Neuronal stem cell (in vitro differentiated cells): ENCODE measurements around the gene ROBO1.

ENCODE experiments used
- DNase-seq: peaks from one replicate; pipeline ENCODE4 v3.0.0-alpha.2; 2013; ENCODE audit warnings: low spot score
- H2AFZ ChIP-seq: one replicate; pipeline ENCODE4 v1.6.1; 2013; ENCODE audit warnings: mild to moderate bottlenecking, low read length, inconsistent platforms
- H2AK5ac ChIP-seq: 2 replicates; pipeline ENCODE4 v1.6.1; 2013; ENCODE audit warnings: low read depth, mild to moderate bottlenecking, inconsistent platforms, low read length, moderate library complexity, mixed read lengths
- H2BK120ac ChIP-seq: 2 replicates; pipeline ENCODE4 v1.6.1; 2013; ENCODE audit warnings: low read depth, mild to moderate bottlenecking, inconsistent platforms, low read length, moderate library complexity, mixed read lengths
- H2BK12ac ChIP-seq: one replicate; pipeline ENCODE4 v1.6.1; 2013; ENCODE audit warnings: low read length, inconsistent platforms
- H2BK15ac ChIP-seq: 2 replicates; pipeline ENCODE4 v1.6.1; 2013; ENCODE audit warnings: mild to moderate bottlenecking, low read length, inconsistent platforms, mixed read lengths
- H2BK5ac ChIP-seq: one replicate; pipeline ENCODE4 v1.6.1; 2013; ENCODE audit warnings: inconsistent platforms, mild to moderate bottlenecking, low read length, moderate library complexity
- H3K14ac ChIP-seq: one replicate; pipeline ENCODE4 v1.6.1; 2013; ENCODE audit warnings: low read length, inconsistent platforms
- H3K18ac ChIP-seq: 2 replicates; pipeline ENCODE4 v1.6.1; 2013; ENCODE audit warnings: low read length, inconsistent platforms
- H3K23ac ChIP-seq: 2 replicates; pipeline ENCODE4 v1.6.1; 2013; ENCODE audit warnings: low read depth, mild to moderate bottlenecking, mixed read lengths, low read length, inconsistent platforms; ENCODE audit not compliant: poor library complexity
- H3K27ac ChIP-seq: replicated peaks from 3 replicates; pipeline ENCODE4 v1.5.1; 2013; ENCODE audit warnings: low read length, inconsistent platforms
- H3K27me3 ChIP-seq, 3 experiments: 2 replicates each; pipeline ENCODE4 v1.6.1; 2013; ENCODE audit warnings: low read length in 3 of 3, mild to moderate bottlenecking in 2 of 3, inconsistent platforms in 1 of 3, low read depth in 1 of 3, mixed read lengths in 1 of 3, moderate library complexity in 1 of 3; ENCODE audit not compliant: control insufficient read depth in 3 of 3, insufficient read depth in 3 of 3
- H3K36me3 ChIP-seq, 2 donors: replicated peaks in 1 of 2; 2 replicates each; pipeline ENCODE4 v1.6.1; 2013; ENCODE audit warnings: low read length in 2 of 2; ENCODE audit not compliant: control insufficient read depth in 2 of 2, insufficient read depth in 2 of 2
- H3K4ac ChIP-seq: 2 replicates; pipeline ENCODE4 v1.6.1; 2013; ENCODE audit warnings: inconsistent platforms, mild to moderate bottlenecking, low read length, moderate library complexity
- H3K4me1 ChIP-seq, 2 donors: 1 replicate in 1 of 2; 2 replicates in 1 of 2; pipeline ENCODE4 v1.6.1; 2013; ENCODE audit warnings: low read length in 2 of 2, low read depth in 1 of 2; ENCODE audit not compliant: control insufficient read depth in 2 of 2, insufficient read depth in 1 of 2
- H3K4me2 ChIP-seq: one replicate; pipeline ENCODE4 v1.6.1; 2013; ENCODE audit warnings: mild to moderate bottlenecking, low read length, inconsistent platforms; ENCODE audit not compliant: insufficient read depth, poor library complexity, severe bottlenecking
- H3K4me3 ChIP-seq, 2 donors: 2 replicates each; pipeline ENCODE4 v1.5.1; 2013; ENCODE audit warnings: low read length in 2 of 2, mild to moderate bottlenecking in 2 of 2, inconsistent platforms in 1 of 2, moderate library complexity in 1 of 2
- H3K79me1 ChIP-seq: one replicate; pipeline ENCODE4 v1.6.1; 2013; ENCODE audit warnings: low read depth, mild to moderate bottlenecking, inconsistent platforms, low read length, moderate library complexity
- H3K9ac ChIP-seq: one replicate; pipeline ENCODE4 v1.6.1; 2013; ENCODE audit warnings: mild to moderate bottlenecking, low read depth, low read length, inconsistent platforms; ENCODE audit not compliant: poor library complexity
- H3K9me3 ChIP-seq, 2 donors: replicated peaks in 1 of 2; 2 replicates each; pipeline versions ENCODE3 to v1.6.1; 2013; ENCODE audit warnings: low read length in 2 of 2, mild to moderate bottlenecking in 2 of 2, inconsistent platforms in 1 of 2, low read depth in 1 of 2, mixed read lengths in 1 of 2, moderate library complexity in 1 of 2; ENCODE audit not compliant: control insufficient read depth in 2 of 2, insufficient read depth in 1 of 2
- H4K8ac ChIP-seq: one replicate; pipeline ENCODE4 v1.6.1; 2013; ENCODE audit warnings: low read depth, mild to moderate bottlenecking, inconsistent platforms, low read length, moderate library complexity
- H4K91ac ChIP-seq: one replicate; pipeline ENCODE4 v1.6.1; 2013; ENCODE audit warnings: low read length, low read depth, mild to moderate bottlenecking, inconsistent platforms; ENCODE audit not compliant: poor library complexity
- WGBS, 2 donors: extraction: QIAGEN DNeasy Blood & Tissue Kit; methylation state at CpG; one replicate each; pipeline ENCODE4 v1.1.7; 2013; ENCODE audit warnings: missing lambda C conversion rate in 2 of 2, mixed read lengths in 1 of 2; ENCODE audit not compliant: insufficient read length in 2 of 2, insufficient replicate concordance in 1 of 2; ENCODE audit errors: extremely low coverage in 2 of 2; 5-methylcytosine and 5-hydroxymethylcytosine counted together

ROBO1 gene

DNA sequence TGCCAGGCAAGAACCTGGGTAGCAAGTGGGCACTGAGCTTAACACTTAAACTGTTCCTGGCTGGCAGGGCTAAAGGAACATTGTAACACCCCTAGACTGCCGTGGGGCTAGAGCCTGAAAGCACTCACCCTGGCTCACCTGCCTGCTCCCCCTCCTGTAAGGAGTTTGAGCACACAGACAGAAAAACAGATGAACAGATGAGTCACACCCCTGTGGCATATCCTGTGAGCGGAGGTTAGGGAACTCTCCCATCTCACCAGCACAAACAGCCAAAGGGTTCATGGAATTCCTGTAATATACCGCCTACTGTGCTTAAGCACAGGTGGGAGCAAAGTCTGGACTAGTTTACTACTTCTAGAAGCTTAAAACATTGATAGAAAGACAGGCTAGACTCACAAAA lies 300.1 kb downstream of the ROBO1 start:
- H3K9ac ChIP-seq, result no peak overlapping the region
- no peak for DNase-seq

DNA sequence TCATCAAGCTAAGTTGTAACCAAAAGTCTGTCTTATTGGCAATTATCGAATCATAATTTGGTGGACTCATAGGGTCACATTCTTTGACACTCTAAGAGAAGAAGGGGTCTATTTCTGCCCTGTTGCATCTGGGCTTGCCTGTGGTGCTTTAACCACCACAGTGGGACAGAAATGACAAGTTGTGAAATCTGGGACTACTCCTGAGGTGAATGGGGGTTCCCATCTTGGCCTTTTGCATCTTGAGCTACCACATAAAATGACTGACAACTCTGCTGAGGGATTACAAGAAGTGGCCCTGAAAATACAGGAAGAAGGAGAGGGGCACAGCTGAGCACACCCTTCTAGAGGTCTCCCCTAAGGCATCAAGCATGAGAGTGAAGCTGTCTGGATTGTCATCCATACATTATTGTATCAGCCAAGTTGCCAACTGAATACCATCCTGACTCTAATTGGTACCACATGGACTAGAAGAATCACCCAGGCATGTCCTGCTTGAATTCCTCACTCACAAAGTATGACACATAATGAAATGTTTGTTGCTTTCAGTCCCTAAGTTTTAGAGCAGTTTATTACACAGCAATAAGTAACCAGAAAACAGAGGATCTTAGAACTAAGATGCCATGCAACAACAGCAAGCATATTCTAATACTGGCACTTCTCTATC lies 306.5 kb downstream of the ROBO1 start:
- H3K4me3 ChIP-seq, result no peak overlapping the region
- H2AFZ ChIP-seq, result no peak overlapping the region
- no peak overlapping the region for H2BK12ac ChIP-seq
- no peak overlapping the region for H3K4ac ChIP-seq
- WGBS, 2 donors, result no CpG with 5 or more reads among the region's 1 CpG
- no peak overlapping the region for H3K4me2 ChIP-seq
- no peaks in the 10 kb centered on the region for H3K36me3 ChIP-seq
- no peak overlapping the region for H2BK5ac ChIP-seq
- H3K14ac ChIP-seq, result no peak overlapping the region
- no peak overlapping the region for H2BK120ac ChIP-seq
- no peak overlapping the region for H3K27ac ChIP-seq
- no peak overlapping the region for H4K91ac ChIP-seq
- H3K4me1 ChIP-seq, result no peaks in the 10 kb centered on the region
- H3K79me1 ChIP-seq, result no peaks in the 10 kb centered on the region
- H2AK5ac ChIP-seq, result no peak overlapping the region
- H3K23ac ChIP-seq, result no peak overlapping the region
- H2BK15ac ChIP-seq, result no peak overlapping the region
- DNase-seq, result no peak
- H3K18ac ChIP-seq, result no peak overlapping the region
- no peak overlapping the region for H4K8ac ChIP-seq
- no peak overlapping the region for H3K9ac ChIP-seq
- no peaks in the 10 kb centered on the region for H3K27me3 ChIP-seq
- H3K9me3 ChIP-seq, result no peaks in the 10 kb centered on the region

More for the DNA sequence above, 300.1 kb downstream of the ROBO1 start:
- Histone ChIP-seq H3K27ac (no peak overlapping the region), H2AFZ (no peak overlapping the region), H3K4me2 (no peak overlapping the region), H3K4ac (no peak overlapping the region), H4K91ac (no peak overlapping the region), H2BK120ac (no peak overlapping the region), H3K18ac (no peak overlapping the region), H3K9me3 (no peaks in the 10 kb centered on the region), H4K8ac (no peak overlapping the region), H3K23ac (no peak overlapping the region), H3K79me1 (no peaks in the 10 kb centered on the region), H2BK15ac (no peak overlapping the region), H3K27me3 (no peaks in the 10 kb centered on the region), H3K36me3 (no peaks in the 10 kb centered on the region), H2BK5ac (no peak overlapping the region), H3K14ac (no peak overlapping the region), H3K4me3 (no peak overlapping the region), H2BK12ac (no peak overlapping the region), H3K4me1 (no peaks in the 10 kb centered on the region), H2AK5ac (no peak overlapping the region)
- WGBS, 2 donors, result no CpG with 5 or more reads among the region's 3 CpGs

DNA sequence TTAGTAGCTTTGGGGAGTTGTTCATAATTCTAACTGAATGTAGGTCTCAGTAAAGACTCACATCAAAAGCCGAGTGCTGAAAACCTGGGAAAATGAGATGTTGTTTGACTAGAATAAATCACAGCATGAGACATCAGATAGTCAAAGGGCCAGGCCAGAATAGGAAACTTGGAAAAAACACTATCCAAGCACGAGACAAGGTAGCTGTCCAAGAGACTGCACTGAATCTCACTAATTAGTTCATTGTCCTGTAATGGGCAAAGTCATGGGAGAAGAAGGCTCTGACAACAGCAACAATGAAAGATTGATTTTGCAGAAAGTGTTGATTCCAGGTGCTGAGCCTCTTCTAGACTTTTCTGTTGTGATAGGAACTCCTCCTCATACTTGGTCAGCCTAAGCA lies 314.2 kb downstream of the ROBO1 start:
- DNase-seq, result no peak
- H3K4ac ChIP-seq, result no peak overlapping the region
- no peak overlapping the region for H4K8ac ChIP-seq
- no peak overlapping the region for H3K14ac ChIP-seq
- WGBS, 2 donors, result no CpG with 5 or more reads among the region's 2 CpGs
- no peaks in the 10 kb centered on the region for H3K9me3 ChIP-seq
- H3K9ac ChIP-seq, result no peak overlapping the region
- no peak overlapping the region for H2AK5ac ChIP-seq
- H2BK12ac ChIP-seq, result no peak overlapping the region
- H3K4me1 ChIP-seq, result peaks cover 0 to 4% of the 10 kb centered on the region in 2 donors
- H3K23ac ChIP-seq, result no peak overlapping the region
- H2BK5ac ChIP-seq, result no peak overlapping the region
- H3K18ac ChIP-seq, result no peak overlapping the region
- H3K27ac ChIP-seq, result no peak overlapping the region
- H2BK120ac ChIP-seq, result no peak overlapping the region
- peak overlapping the region; percentile 38 for H2AFZ ChIP-seq
- no peak overlapping the region for H4K91ac ChIP-seq
- no peak overlapping the region for H2BK15ac ChIP-seq
- no peaks in the 10 kb centered on the region for H3K79me1 ChIP-seq
- no peaks in the 10 kb centered on the region for H3K36me3 ChIP-seq
- H3K27me3 ChIP-seq, result no peaks in the 10 kb centered on the region
- H3K4me3 ChIP-seq, result no peak overlapping the region
- no peak overlapping the region for H3K4me2 ChIP-seq

DNA sequence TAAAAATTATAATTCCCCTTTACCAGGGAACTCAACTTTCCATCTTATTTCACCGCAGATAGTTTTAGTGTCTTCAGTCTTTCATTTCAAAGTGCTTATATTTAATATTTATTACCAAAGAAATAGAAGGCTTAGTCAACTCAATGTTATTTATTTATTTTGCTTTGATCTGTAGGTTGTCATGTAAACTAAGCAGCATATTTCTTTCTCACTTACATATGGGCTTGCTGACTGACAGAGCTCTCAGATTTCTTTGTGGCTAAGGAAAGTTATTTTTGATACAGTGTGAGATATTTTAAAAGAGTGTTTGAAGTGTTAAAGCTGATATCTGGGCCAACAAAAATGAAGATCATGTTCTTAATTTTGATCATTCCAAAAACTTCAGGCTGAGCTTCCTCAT lies 331.4 kb downstream of the ROBO1 start:
- no peak overlapping the region for H4K8ac ChIP-seq
- H3K14ac ChIP-seq, result no peak overlapping the region
- H3K4me1 ChIP-seq, result no peaks in the 10 kb centered on the region
- H2BK120ac ChIP-seq, result no peak overlapping the region
- H3K4me2 ChIP-seq, result no peak overlapping the region
- DNase-seq, result no peak
- WGBS, 2 donors, result no CpG with 5 or more reads among the region's 1 CpG
- H2BK5ac ChIP-seq, result no peak overlapping the region
- no peak overlapping the region for H3K23ac ChIP-seq
- no peaks in the 10 kb centered on the region for H3K27me3 ChIP-seq
- no peak overlapping the region for H2AK5ac ChIP-seq
- H3K27ac ChIP-seq, result no peak overlapping the region
- H3K9me3 ChIP-seq, result peaks cover 0 to 3% of the 10 kb centered on the region in 2 donors
- no peaks in the 10 kb centered on the region for H3K36me3 ChIP-seq
- no peak overlapping the region for H2BK15ac ChIP-seq
- H3K18ac ChIP-seq, result no peak overlapping the region
- H3K4me3 ChIP-seq, result no peak overlapping the region
- no peak overlapping the region for H3K4ac ChIP-seq
- H2BK12ac ChIP-seq, result no peak overlapping the region
- no peak overlapping the region for H2AFZ ChIP-seq
- no peak overlapping the region for H3K9ac ChIP-seq
- H3K79me1 ChIP-seq, result no peaks in the 10 kb centered on the region
- H4K91ac ChIP-seq, result no peak overlapping the region
